ENCODE results near the gene PLA2G4B. TPM values are rescaled to one million over a fixed set of nuclear protein-coding genes. Genes with fewer than 3 reads are reported as not detected.

PLA2G4B gene
- total and polyA plus RNA-seq, 9 of the 15 experiments (the other 6 are each of a cell fraction or from before 2014, with no cell fraction given) = 0.07 to 6.1 (median 2.8) TPM

- no peaks in the 10 kb centered on the region for H3K9me1 ChIP-seq (ENCODE audit: control insufficient read depth, insufficient read depth, low read length)
- H3K27ac ChIP-seq (ENCODE audit: extremely low read depth, low read depth, low read length) = no peak overlapping the region
- H3K27me3 ChIP-seq (ENCODE audit: control insufficient read depth in 2 of 2, insufficient read depth in 2 of 2, low read length in 2 of 2) = no peaks in the 10 kb centered on the region
- FAIRE-seq = no peak
- intact Hi-C loops (cut with micrococcal nuclease) (no loop called here), in situ Hi-C loops (cut with MboI) (loop anchor here (10.0 to 25.0 kb wide), 2 partner anchors 213 to 355 kb away; no protein-coding TSS in a partner anchor)
- no peak overlapping the region for H3K9ac ChIP-seq (ENCODE audit: insufficient read depth in 1 of 2, low read depth in 2 of 2, low read length in 2 of 2)
- H2AFZ ChIP-seq (ENCODE audit: low read depth, low read length) = no peak overlapping the region
- ChIA-PET POLR2A (interaction anchor here (0.7 to 1.3 kb wide), 2 partner anchors 35 to 43 kb away, joined by 3 read pairs; partner anchors contain the start of gene MAPKBP1), CTCF (ENCODE audit: low intra/inter-chr PET ratio) (no interaction called here)
- peaks cover 11% of the 10 kb centered on the region; the same call in 2 of the 3 replicates for H3K36me3 ChIP-seq (ENCODE audit: control insufficient read depth, insufficient read depth, low read length)
- H3K4me3 ChIP-seq = no peak overlapping the region
- H3K79me2 ChIP-seq (ENCODE audit: control insufficient read depth, insufficient read depth, low read length) = no peaks in the 10 kb centered on the region
- TF ChIP-seq ZNF77 (CRISPR knock-in tag; IDR thresholded peaks at IDR 0.05) (no peak), KHSRP (IDR thresholded peaks at IDR 0.05) (no peak), BMI1 (IDR thresholded peaks at IDR 0.05; ENCODE audit: low read length) (no peak), RBM25 (IDR thresholded peaks at IDR 0.05; ENCODE audit: low read depth, low read length, severe bottlenecking) (no peak), ZBTB26 (CRISPR knock-in tag; IDR thresholded peaks at IDR 0.05) (no peak), YY1 (IDR thresholded peaks at IDR 0.05; ENCODE audit: borderline replicate concordance in 1 of 3, control insufficient read depth in 1 of 3, extremely low read depth in 1 of 3, insufficient read depth in 3 of 3, insufficient read length in 1 of 3, insufficient replicate concordance in 2 of 3, low read depth in 1 of 3, low read length in 2 of 3) (no peak), NCOR1 (IDR thresholded peaks at IDR 0.05) (no peak), NR2F6 (CRISPR knock-in tag; IDR thresholded peaks at IDR 0.05) (no peak), KAT2B (IDR thresholded peaks at IDR 0.05; ENCODE audit: low read depth, low read length) (no peak), TCF7L2 (IDR thresholded peaks at IDR 0.05; ENCODE audit: low read depth, low read length) (no peak), BCOR (IDR thresholded peaks at IDR 0.05) (no peak)
- WGBS (ENCODE audit: insufficient coverage, low coverage, missing lambda C conversion rate) = 68% methylated on average over 12 of the region's 14 CpGs
- H3K4me1 ChIP-seq (replicated peaks in 1 of 2; ENCODE audit: control insufficient read depth in 2 of 2, insufficient read depth in 2 of 2, low read length in 2 of 2) = peaks cover 0 to 3% of the 10 kb centered on the region in 2 experiments; a peak in 1 of 5 replicates
- ATAC-seq = no peak
- no TSS peak for BruUV-seq (replicated peaks)
- no peaks in the 10 kb centered on the region for H3K9me3 ChIP-seq (replicated peaks; ENCODE audit: control insufficient read depth, insufficient read depth, low read depth, low read length)
- no peak overlapping the region for H3K4me2 ChIP-seq (ENCODE audit: insufficient read depth, low read length)
- H4K20me1 ChIP-seq (replicated peaks; ENCODE audit: control insufficient read depth, insufficient read depth, low read length) = 0 out of 2 replicates have a peak, but pooled peaks cover 4% of the 10 kb centered on the region
- peak in 2 of 4 experiments; percentile 45 to 47 for DNase-seq (ENCODE audit: extremely low read depth in 1 of 4, low spot score in 3 of 4)
Measured at GRCh38 chr15:41817327-41817726, 21.3 kb upstream of the PLA2G4B start.

Data from K562 (cell line).